Suprapubic skin (tissue), 4 donors: ENCODE results near the gene ATP9B.

Experiments used
- CTCF ChIP-seq, 2 donors: fragments of 200-600 bp in 1 of 2; fragments of 450-650 bp in 1 of 2; sonication (generic) in 1 of 2; IDR thresholded peaks; one replicate each; pipeline ENCODE4 v1.5.1; 2016 to 2019; ENCODE audit warnings: antibody characterized with exemption in 2 of 2, mild to moderate bottlenecking in 1 of 2, moderate library complexity in 1 of 2
- EP300 ChIP-seq: sonication (generic); formaldehyde crosslinking; IDR thresholded peaks from one replicate; pipeline ENCODE4 v1.6.1; 2017; ENCODE audit warnings: antibody characterized with exemption
- POLR2AphosphoS5 ChIP-seq, 3 donors: sonication (generic); formaldehyde crosslinking; IDR thresholded peaks; one replicate each; pipeline ENCODE4 v1.6.1; 2017; ENCODE audit warnings: antibody characterized with exemption in 3 of 3

- no peak for TF ChIP-seq EP300
- TF ChIP-seq CTCF (IDR thresholded peaks at IDR 0.05): no peak
- no peak for TF ChIP-seq POLR2AphosphoS5 (IDR thresholded peaks at IDR 0.05)
Measured at GRCh38 chr18:79361766-79362522, 292.8 kb downstream of the ATP9B start.
